B cell (primary cell): ENCODE measurements around the gene M1AP. TPM values are rescaled to one million over a fixed set of nuclear protein-coding genes. Genes with fewer than 3 reads are reported as not detected.

Source experiments
- ATAC-seq: fragments of 200-7000 bp; cut with Tn5 transposase; one replicate; pipeline ENCODE4 v1.10.0; 2021; ENCODE audit warnings: low read depth, mild to moderate bottlenecking, moderate number of reproducible peaks, moderate library complexity
- CTCF ChIA-PET: fragments of 350-600 bp; sonication (Branson Sonifier 250); formaldehyde crosslinking; loops from one replicate; lab custom pipeline; 2021; ENCODE audit warnings: antibody characterized with exemption, inconsistent platforms; lab: Charles Lee
- POLR2A ChIA-PET: fragments of 350-600 bp; sonication (Branson Sonifier 250); formaldehyde crosslinking; loops from one replicate; lab custom pipeline; 2021; ENCODE audit warnings: antibody characterized with exemption; lab: Charles Lee
- DNase-seq: peaks from one replicate; pipeline ENCODE4 v3.0.0; 2013
- H2AFZ ChIP-seq: 2 replicates; pipeline ENCODE4 v1.6.1; 2012; ENCODE audit warnings: mild to moderate bottlenecking, low read depth, low read length; ENCODE audit not compliant: insufficient read depth, poor library complexity, severe bottlenecking
- H3K27ac ChIP-seq, 2 donors: 1 replicate in 1 of 2; 2 replicates in 1 of 2; pipeline ENCODE4 v1.5.1; 2012 to 2013; ENCODE audit warnings: low read length in 2 of 2, mild to moderate bottlenecking in 2 of 2, moderate library complexity in 1 of 2
- H3K27me3 ChIP-seq, 4 experiments: fragments of 200-600 bp in 1 of 4; sonication (generic) in 1 of 4; replicated peaks in 1 of 4; 1 replicate in 2 of 4; 2 replicates in 2 of 4; pipeline versions ENCODE4 v1.6.1 to v1.7.0; 2013 to 2016; ENCODE audit warnings: low read length in 3 of 4, mild to moderate bottlenecking in 2 of 4, mixed read lengths in 1 of 4, moderate library complexity in 1 of 4; ENCODE audit not compliant: insufficient read depth in 4 of 4, control insufficient read depth in 3 of 4; ENCODE audit errors: control extremely low read depth in 1 of 4
- H3K36me3 ChIP-seq, 2 experiments: replicated peaks in 1 of 2; 1 replicate in 1 of 2; 2 replicates in 1 of 2; pipeline versions ENCODE4 v1.6.1 to v1.7.1; 2013; ENCODE audit warnings: low read length in 1 of 2; ENCODE audit not compliant: insufficient read depth in 2 of 2, control insufficient read depth in 1 of 2; ENCODE audit errors: control extremely low read depth in 1 of 2, extremely low read depth in 1 of 2
- H3K4me1 ChIP-seq, 2 donors: fragments of 200-600 bp in 1 of 2; sonication (generic) in 1 of 2; 1 replicate in 1 of 2; 2 replicates in 1 of 2; pipeline versions ENCODE4 v1.5.1 to v1.6.1; 2013 to 2017; ENCODE audit warnings: low read length in 2 of 2; ENCODE audit not compliant: control insufficient read depth in 2 of 2, insufficient read depth in 2 of 2
- H3K4me2 ChIP-seq: replicated peaks from 2 replicates; pipeline ENCODE3; 2012; ENCODE audit warnings: mild to moderate bottlenecking, low read depth, low read length; ENCODE audit not compliant: poor library complexity, severe bottlenecking
- H3K4me3 ChIP-seq, 5 experiments: fragments of 200-600 bp in 1 of 5; sonication (generic) in 1 of 5; 1 replicate in 3 of 5; 2 replicates in 2 of 5; pipeline versions ENCODE4 v1.5.1 to v1.7.0; 2011 to 2016; ENCODE audit warnings: low read length in 4 of 5, mild to moderate bottlenecking in 4 of 5, low read depth in 2 of 5, control low read depth in 1 of 5, moderate library complexity in 1 of 5; ENCODE audit not compliant: insufficient read depth in 1 of 5; ENCODE audit errors: control extremely low read depth in 1 of 5, extremely low read depth in 1 of 5
- H3K79me2 ChIP-seq: fragments of 200-600 bp; sonication (generic); one replicate; pipeline ENCODE4 v1.6.0; 2016; ENCODE audit warnings: low read length; ENCODE audit not compliant: control insufficient read depth, insufficient read depth
- H3K9ac ChIP-seq: fragments of 200-600 bp; sonication (generic); 2 replicates; pipeline ENCODE4 v1.6.1; 2017; ENCODE audit warnings: mild to moderate bottlenecking, low read length, moderate library complexity
- H3K9me3 ChIP-seq, 3 donors: one replicate each; pipeline versions ENCODE4 v1.6.1 to v1.7.1; 2013; ENCODE audit warnings: low read length in 2 of 3; ENCODE audit not compliant: control insufficient read depth in 2 of 3, insufficient read depth in 1 of 3; ENCODE audit errors: control extremely low read depth in 1 of 3
- H4K20me1 ChIP-seq: 2 replicates; pipeline ENCODE4 v1.6.0; 2012; ENCODE audit warnings: mild to moderate bottlenecking, low read length; ENCODE audit not compliant: insufficient read depth, control insufficient read depth, poor library complexity, severe bottlenecking
- H3K27ac Mint-ChIP-seq: one replicate; pipeline ENCODE4 v1.8.0; 2021; ENCODE audit warnings: mixed read lengths
- H3K27me3 Mint-ChIP-seq: one replicate; pipeline ENCODE4 v1.8.0; 2021; ENCODE audit warnings: mixed read lengths
- H3K4me1 Mint-ChIP-seq: one replicate; pipeline ENCODE4 v1.8.0; 2021; ENCODE audit warnings: mixed read lengths
- H3K4me3 Mint-ChIP-seq: one replicate; pipeline ENCODE4 v1.8.0; 2021; ENCODE audit warnings: mixed read lengths
- H3K9me3 Mint-ChIP-seq: one replicate; pipeline ENCODE4 v1.8.0; 2022; ENCODE audit warnings: mixed read lengths; ENCODE audit not compliant: insufficient read depth
- EZH2 ChIP-seq: IDR thresholded peaks from 2 replicates; pipeline ENCODE4 v1.6.1; 2012; ENCODE audit warnings: borderline replicate concordance, low read depth, mild to moderate bottlenecking, moderate library complexity, low read length; ENCODE audit not compliant: insufficient read depth, poor library complexity, severe bottlenecking
- WGBS: methylation state at CpG from one replicate; pipeline ENCODE4 v1.1.5; 2013; ENCODE audit warnings: missing lambda C conversion rate; ENCODE audit not compliant: insufficient coverage; 5-methylcytosine and 5-hydroxymethylcytosine counted together
- intact Hi-C: fragments of 100-400 bp; cut with micrococcal nuclease; formaldehyde crosslinking; loops from one replicate; pipeline ENCODE4 v1.10.0; 2022
- polyA plus RNA-seq: library from polyadenylated mRNA; depleted of rRNA; stranded (reverse); fragments of >200 nt; gene quantifications from 2 replicates; pipeline ENCODE4 v1.2.3, GENCODE V29; 2012
- total RNA-seq, 2 donors: library from RNA; stranded (reverse); fragments of 120-200 nt in 1 of 2; gene quantifications; 1 replicate in 1 of 2; 2 replicates in 1 of 2; pipeline versions ENCODE4 v1.2.3 to v1.2.4, GENCODE V29; 2013 to 2022
- TF ChIP-seq, protein P1 (sequence below): fragments of 200-600 bp; IDR thresholded peaks from one replicate; pipeline ENCODE4 v1.8.0; 2022; ENCODE audit warnings: antibody characterized with exemption, mild to moderate bottlenecking

Gene M1AP
- total and polyA plus RNA-seq, 2 donors (not counting 1 experiment from before 2014, with no cell fraction given): 0.15 TPM; not detected in 1

DNA sequence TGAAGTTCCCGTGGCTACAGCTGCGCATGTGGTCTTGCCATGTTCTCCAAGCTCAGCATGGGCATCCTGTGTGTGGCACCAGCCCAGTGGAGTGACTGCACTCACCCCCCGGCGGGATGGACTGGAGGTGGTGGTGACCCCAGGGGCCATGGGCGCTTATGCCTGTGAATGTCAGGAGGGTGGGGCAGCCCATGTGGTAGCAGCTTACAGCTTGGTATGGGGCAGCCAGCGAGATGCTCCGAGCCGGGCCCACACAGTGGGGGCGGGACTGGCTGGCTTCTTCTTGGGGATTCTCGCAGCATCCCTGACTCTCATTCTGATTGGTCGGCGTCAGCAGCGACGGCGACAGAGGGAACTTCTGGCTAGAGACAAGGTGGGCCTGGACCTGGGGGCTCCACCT is 31.5 kb upstream of the M1AP start:
- no peak overlapping the region for H3K27ac Mint-ChIP-seq
- no peaks in the 10 kb centered on the region for H3K27me3 Mint-ChIP-seq
- peaks cover 0 to 23% of the 10 kb centered on the region in 2 experiments for H3K36me3 ChIP-seq
- POLR2A ChIA-PET: no interaction called here
- ATAC-seq: no peak
- no peak overlapping the region for H3K4me3 ChIP-seq
- no peak overlapping the region for H3K4me2 ChIP-seq
- CTCF ChIA-PET: no interaction called here
- H3K79me2 ChIP-seq: no peaks in the 10 kb centered on the region
- H4K20me1 ChIP-seq: no peaks in the 10 kb centered on the region
- DNase-seq: no peak
- no peak overlapping the region for H3K9ac ChIP-seq
- TF ChIP-seq, protein P1, sequence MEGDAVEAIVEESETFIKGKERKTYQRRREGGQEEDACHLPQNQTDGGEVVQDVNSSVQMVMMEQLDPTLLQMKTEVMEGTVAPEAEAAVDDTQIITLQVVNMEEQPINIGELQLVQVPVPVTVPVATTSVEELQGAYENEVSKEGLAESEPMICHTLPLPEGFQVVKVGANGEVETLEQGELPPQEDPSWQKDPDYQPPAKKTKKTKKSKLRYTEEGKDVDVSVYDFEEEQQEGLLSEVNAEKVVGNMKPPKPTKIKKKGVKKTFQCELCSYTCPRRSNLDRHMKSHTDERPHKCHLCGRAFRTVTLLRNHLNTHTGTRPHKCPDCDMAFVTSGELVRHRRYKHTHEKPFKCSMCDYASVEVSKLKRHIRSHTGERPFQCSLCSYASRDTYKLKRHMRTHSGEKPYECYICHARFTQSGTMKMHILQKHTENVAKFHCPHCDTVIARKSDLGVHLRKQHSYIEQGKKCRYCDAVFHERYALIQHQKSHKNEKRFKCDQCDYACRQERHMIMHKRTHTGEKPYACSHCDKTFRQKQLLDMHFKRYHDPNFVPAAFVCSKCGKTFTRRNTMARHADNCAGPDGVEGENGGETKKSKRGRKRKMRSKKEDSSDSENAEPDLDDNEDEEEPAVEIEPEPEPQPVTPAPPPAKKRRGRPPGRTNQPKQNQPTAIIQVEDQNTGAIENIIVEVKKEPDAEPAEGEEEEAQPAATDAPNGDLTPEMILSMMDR: no peak
- TF ChIP-seq EZH2: no peak
- no peak overlapping the region for H2AFZ ChIP-seq
- no peaks in the 10 kb centered on the region for H3K4me1 ChIP-seq
- H3K27ac ChIP-seq: no peak overlapping the region
- H3K4me3 Mint-ChIP-seq: no peak overlapping the region
- H3K9me3 Mint-ChIP-seq: no peaks in the 10 kb centered on the region
- H3K27me3 ChIP-seq: no peaks in the 10 kb centered on the region
- no peaks in the 10 kb centered on the region for H3K9me3 ChIP-seq
- intact Hi-C loops: no loop called here
- no peaks in the 10 kb centered on the region for H3K4me1 Mint-ChIP-seq
- 99% methylated on average over 15 of the region's 15 CpGs for WGBS

DNA sequence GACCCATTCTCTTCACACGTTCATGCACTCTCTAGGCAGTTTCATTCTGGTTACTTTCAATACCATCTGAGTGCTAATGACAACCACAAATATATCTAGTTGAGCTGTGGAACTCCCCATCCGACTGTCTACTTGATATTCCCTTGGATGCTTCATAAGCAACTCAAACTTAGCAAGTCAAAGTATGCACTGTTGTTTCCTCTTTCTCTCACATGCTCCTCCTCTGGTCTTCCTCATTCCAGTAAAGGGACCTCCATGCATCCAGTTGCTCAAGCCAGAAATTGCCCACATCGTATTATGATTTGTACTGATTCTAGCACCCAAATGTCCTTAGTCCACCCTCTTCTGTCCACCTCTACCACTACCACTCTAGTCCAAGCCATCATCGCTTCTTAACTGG is 28.2 kb upstream of the M1AP start:
- peaks cover 0 to 30% of the 10 kb centered on the region in 2 experiments for H3K36me3 ChIP-seq
- ChIA-PET CTCF (no interaction called here), POLR2A (no interaction called here)

More for the DNA sequence above, 28.2 kb upstream of the M1AP start:
- Histone ChIP-seq H3K27ac (no peak overlapping the region), H3K9me3 (no peaks in the 10 kb centered on the region), H3K4me1 (no peaks in the 10 kb centered on the region), H2AFZ (no peak overlapping the region), H3K27me3 (no peaks in the 10 kb centered on the region), H3K9ac (no peak overlapping the region), H3K79me2 (no peaks in the 10 kb centered on the region), H3K4me3 (no peak overlapping the region), H4K20me1 (no peaks in the 10 kb centered on the region), H3K4me2 (no peak overlapping the region)
- ATAC-seq (no peak), DNase-seq (no peak)
- Mint-ChIP-seq H3K27me3 (no peaks in the 10 kb centered on the region), H3K4me1 (no peaks in the 10 kb centered on the region), H3K27ac (no peak overlapping the region), H3K9me3 (no peaks in the 10 kb centered on the region), H3K4me3 (no peak overlapping the region)
- 96% methylated on average over 4 of the region's 4 CpGs for WGBS
- intact Hi-C loops: no loop called here
- TF ChIP-seq, protein P1: no peak
- TF ChIP-seq EZH2: no peak
